Suprapubic skin (tissue), 3 donors: ENCODE results near the gene CDADC1.

Experiments
- POLR2A ChIP-seq, 2 donors: fragments of 450-650 bp; IDR thresholded peaks; one replicate each; pipeline ENCODE4 v1.6.1; 2017; ENCODE audit warnings: antibody characterized with exemption in 2 of 2, mild to moderate bottlenecking in 2 of 2, moderate library complexity in 2 of 2
- TF ChIP-seq, protein P1 (sequence below), 2 donors: fragments of 200-600 bp in 1 of 2; fragments of 450-650 bp in 1 of 2; sonication (generic) in 1 of 2; IDR thresholded peaks; one replicate each; pipeline ENCODE4 v1.5.1; 2016 to 2019; ENCODE audit warnings: antibody characterized with exemption in 2 of 2, mild to moderate bottlenecking in 1 of 2, moderate library complexity in 1 of 2

DNA sequence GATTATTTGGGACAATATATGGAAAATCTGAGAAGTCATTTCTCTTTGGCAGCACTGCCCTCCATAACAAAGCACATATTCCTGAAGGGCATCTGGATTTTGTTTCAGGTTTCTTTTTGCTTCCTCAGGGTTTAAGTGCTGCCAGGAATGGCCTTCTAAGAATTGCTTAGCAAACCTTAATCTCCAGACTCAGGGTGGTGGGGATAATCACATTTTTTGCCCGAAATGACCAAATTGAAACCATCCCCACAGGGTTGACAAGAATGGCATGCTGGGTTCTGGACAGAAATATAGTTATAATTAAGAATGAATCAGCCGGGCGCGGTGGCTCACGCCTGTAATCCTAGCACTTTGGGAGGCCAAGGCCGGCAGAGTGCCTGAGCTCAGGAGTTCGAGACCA is 6.4 kb upstream of the CDADC1 start:
- no peak for TF ChIP-seq POLR2A (IDR thresholded peaks at IDR 0.05)
- TF ChIP-seq, protein P1, sequence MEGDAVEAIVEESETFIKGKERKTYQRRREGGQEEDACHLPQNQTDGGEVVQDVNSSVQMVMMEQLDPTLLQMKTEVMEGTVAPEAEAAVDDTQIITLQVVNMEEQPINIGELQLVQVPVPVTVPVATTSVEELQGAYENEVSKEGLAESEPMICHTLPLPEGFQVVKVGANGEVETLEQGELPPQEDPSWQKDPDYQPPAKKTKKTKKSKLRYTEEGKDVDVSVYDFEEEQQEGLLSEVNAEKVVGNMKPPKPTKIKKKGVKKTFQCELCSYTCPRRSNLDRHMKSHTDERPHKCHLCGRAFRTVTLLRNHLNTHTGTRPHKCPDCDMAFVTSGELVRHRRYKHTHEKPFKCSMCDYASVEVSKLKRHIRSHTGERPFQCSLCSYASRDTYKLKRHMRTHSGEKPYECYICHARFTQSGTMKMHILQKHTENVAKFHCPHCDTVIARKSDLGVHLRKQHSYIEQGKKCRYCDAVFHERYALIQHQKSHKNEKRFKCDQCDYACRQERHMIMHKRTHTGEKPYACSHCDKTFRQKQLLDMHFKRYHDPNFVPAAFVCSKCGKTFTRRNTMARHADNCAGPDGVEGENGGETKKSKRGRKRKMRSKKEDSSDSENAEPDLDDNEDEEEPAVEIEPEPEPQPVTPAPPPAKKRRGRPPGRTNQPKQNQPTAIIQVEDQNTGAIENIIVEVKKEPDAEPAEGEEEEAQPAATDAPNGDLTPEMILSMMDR (IDR thresholded peaks at IDR 0.05) = no peak
